Thyroid gland (tissue), 4 donors: ENCODE data around the gene FBRSL1.

Experiments
- POLR2A ChIP-seq, 2 donors: fragments of 450-650 bp; IDR thresholded peaks; one replicate each; pipeline ENCODE4 v1.6.1; 2017; ENCODE audit warnings: antibody characterized with exemption in 2 of 2, mild to moderate bottlenecking in 2 of 2, moderate library complexity in 1 of 2
- TF ChIP-seq, protein P1 (sequence below), 6 experiments: fragments of 200-600 bp in 3 of 6; fragments of 450-650 bp in 3 of 6; sonication (generic) in 3 of 6; IDR thresholded peaks; one replicate each; pipeline ENCODE4 v1.5.1; 2016 to 2019; ENCODE audit warnings: antibody characterized with exemption in 6 of 6, mild to moderate bottlenecking in 2 of 6, inconsistent platforms in 1 of 6, moderate library complexity in 1 of 6

DNA sequence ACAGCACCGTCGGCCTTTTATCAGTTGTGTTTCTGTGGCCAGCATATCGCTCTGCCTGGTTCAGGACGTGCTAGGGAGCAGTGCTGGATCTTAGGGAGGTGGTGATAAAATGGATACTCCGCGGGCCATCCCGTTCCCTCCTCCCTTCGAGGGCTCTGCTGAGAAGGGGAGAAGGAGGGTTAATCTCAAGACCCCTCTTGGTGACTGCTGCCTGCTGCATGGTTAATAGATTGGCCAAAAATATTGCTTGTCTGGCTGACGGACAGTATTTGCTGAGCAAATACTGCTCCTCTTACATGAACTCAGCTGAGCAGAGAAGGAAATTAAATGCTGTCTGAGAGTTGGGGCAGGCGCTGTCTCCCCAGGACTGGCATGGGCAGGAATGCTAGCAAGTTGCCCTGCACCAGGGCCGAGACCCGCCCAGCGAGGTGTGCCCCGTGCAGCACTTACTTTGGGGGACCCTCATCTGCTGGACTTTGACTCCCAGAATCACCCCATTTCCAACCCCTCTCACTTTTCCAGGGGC lies 1.2 kb downstream of the FBRSL1 start:
- TF ChIP-seq, protein P1, sequence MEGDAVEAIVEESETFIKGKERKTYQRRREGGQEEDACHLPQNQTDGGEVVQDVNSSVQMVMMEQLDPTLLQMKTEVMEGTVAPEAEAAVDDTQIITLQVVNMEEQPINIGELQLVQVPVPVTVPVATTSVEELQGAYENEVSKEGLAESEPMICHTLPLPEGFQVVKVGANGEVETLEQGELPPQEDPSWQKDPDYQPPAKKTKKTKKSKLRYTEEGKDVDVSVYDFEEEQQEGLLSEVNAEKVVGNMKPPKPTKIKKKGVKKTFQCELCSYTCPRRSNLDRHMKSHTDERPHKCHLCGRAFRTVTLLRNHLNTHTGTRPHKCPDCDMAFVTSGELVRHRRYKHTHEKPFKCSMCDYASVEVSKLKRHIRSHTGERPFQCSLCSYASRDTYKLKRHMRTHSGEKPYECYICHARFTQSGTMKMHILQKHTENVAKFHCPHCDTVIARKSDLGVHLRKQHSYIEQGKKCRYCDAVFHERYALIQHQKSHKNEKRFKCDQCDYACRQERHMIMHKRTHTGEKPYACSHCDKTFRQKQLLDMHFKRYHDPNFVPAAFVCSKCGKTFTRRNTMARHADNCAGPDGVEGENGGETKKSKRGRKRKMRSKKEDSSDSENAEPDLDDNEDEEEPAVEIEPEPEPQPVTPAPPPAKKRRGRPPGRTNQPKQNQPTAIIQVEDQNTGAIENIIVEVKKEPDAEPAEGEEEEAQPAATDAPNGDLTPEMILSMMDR (IDR thresholded peaks at IDR 0.05) = no peak
- TF ChIP-seq POLR2A (IDR thresholded peaks at IDR 0.05) = no peak
